GM18868 (cell line): Measurements from ENCODE around the gene MEIOSIN.
"Not testable (repeated sequence)": the region's sequence is repeated elsewhere in the genome, so short reads cannot be mapped to it uniquely, and the experiment has no call there.

Experiments
- ATAC-seq: cut with Tn5 transposase; IDR thresholded peaks from one replicate; pipeline ENCODE4 v1.9.1; 2021; ENCODE audit warnings: mild to moderate bottlenecking, moderate library complexity; ENCODE audit not compliant: unreplicated experiment

The MEIOSIN gene

GRCh38 chr19:45733160-45733810, at the start of gene MEIOSIN:
MEIOSIN (plus strand) TSS chr19:45733439; CDS start chr19:45735377, 1,938 bp downstream.
- ATAC-seq, result no peak

GRCh38 chr19:45685045-45685444, 48.2 kb upstream of the MEIOSIN start:
- ATAC-seq, result not testable (repeated sequence)

- ATAC-seq, result no peak
These were observed 45.6 kb upstream of the MEIOSIN start for GRCh38 chr19:45687599-45687998.

- peak; percentile 58 for ATAC-seq
These were observed 41.6 kb upstream of the MEIOSIN start, which contains the start of gene SNRPD2 for GRCh38 chr19:45691516-45692186. SNRPD2 (minus strand) TSS chr19:45691953; CDS start chr19:45691888, 65 bp downstream.

- ATAC-seq, result peak; percentile 83
These were observed 40.8 kb upstream of the MEIOSIN start, which contains the start of gene QPCTL for GRCh38 chr19:45692187-45693105. QPCTL (plus strand) TSS chr19:45692666; CDS start chr19:45692704, 38 bp downstream.

- no peak for ATAC-seq
These were observed 40.0 kb upstream of the MEIOSIN start for GRCh38 chr19:45693106-45693788.

GRCh38 chr19:45701676-45702075, 31.6 kb upstream of the MEIOSIN start:
- ATAC-seq, result no peak

- ATAC-seq, result no peak
These were observed 28.1 kb upstream of the MEIOSIN start for GRCh38 chr19:45705115-45705514.

GRCh38 chr19:45705710-45706415, 27.4 kb upstream of the MEIOSIN start:
- no peak for ATAC-seq

GRCh38 chr19:45710356-45711130, 22.7 kb upstream of the MEIOSIN start:
- ATAC-seq, result no peak

- no peak for ATAC-seq
These were observed 21.2 kb upstream of the MEIOSIN start for GRCh38 chr19:45711851-45712698.

GRCh38 chr19:45712699-45713067, 20.6 kb upstream of the MEIOSIN start:
- ATAC-seq, result no peak

GRCh38 chr19:45713141-45713540, 20.1 kb upstream of the MEIOSIN start:
- ATAC-seq, result no peak

- ATAC-seq, result no peak
These were observed 18.1 kb upstream of the MEIOSIN start for GRCh38 chr19:45715139-45715538.

- no peak for ATAC-seq
These were observed 16.7 kb upstream of the MEIOSIN start for GRCh38 chr19:45716359-45717130.

- ATAC-seq, result peak; percentile 94
These were observed 15.9 kb upstream of the MEIOSIN start for GRCh38 chr19:45717131-45717982.
